Omental fat pad (tissue), 4 donors: ENCODE data around the gene EFS. TPM values are rescaled to one million over a fixed set of nuclear protein-coding genes. Genes with fewer than 3 reads are reported as not detected.

Experiments used
- ATAC-seq: fragments of 150-250 bp; one replicate; pipeline ENCODE4 v1.9.1; 2016; ENCODE audit warnings: mild to moderate bottlenecking, moderate library complexity; ENCODE audit not compliant: low FRiP score
- DNase-seq: peaks from one replicate; pipeline ENCODE4 v3.0.0-alpha.2; 2019; ENCODE audit warnings: low spot score
- total RNA-seq, 4 donors: library from RNA; depleted of rRNA; stranded (reverse); fragments of >200 nt; gene quantifications; one replicate each; pipeline ENCODE4 v1.1.0, GENCODE V29; 2016
- TF ChIP-seq, protein P1 (sequence below), 3 donors: fragments of 450-650 bp; IDR thresholded peaks; one replicate each; pipeline ENCODE4 v1.5.1; 2016 to 2017; ENCODE audit warnings: antibody characterized with exemption in 3 of 3, mild to moderate bottlenecking in 3 of 3, moderate library complexity in 2 of 3

EFS gene
- total RNA-seq, 4 donors from 2014 or later: 3.0 to 15.8 (median 7.1) TPM

DNA sequence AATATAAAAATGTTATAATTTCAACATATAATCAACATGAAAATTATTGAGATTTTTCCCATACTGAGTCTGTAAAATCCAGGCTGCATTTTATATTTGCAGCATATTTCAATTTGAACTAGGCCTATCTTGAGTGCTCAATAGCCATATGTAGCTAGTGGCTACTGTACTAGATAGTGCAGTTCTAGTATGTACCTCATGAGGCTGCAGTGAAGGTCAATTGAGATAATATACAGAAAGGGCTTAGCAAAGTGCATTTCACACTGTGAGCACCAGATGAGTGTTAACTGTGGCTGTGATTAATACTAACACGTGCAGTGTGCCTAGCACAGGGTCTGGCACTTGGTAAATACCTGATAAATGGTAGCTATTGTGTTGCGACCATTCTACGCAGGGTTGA is 6.9 kb downstream of the EFS start:
- ATAC-seq: no peak

DNA sequence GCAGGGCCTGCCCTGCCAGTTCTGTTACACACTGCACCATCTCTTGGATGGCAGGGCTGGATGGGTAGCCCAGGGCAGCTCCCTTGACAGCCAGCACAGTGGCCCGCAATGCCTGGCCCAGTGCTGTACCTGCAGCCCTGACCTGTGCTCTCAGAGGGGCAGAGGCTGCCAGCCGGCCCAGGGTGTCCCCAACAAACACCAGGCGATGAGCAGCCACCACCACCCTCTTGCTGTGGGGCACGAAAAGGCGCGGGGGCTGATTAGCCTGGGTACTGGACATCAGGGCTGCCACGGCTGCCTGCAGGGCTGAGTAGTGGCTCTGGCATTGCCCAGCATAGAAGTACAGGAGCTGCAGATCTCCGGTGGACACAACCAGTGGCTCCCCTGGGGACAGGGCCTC is 7.7 kb downstream of the EFS start:
- DNase-seq (peak; percentile 1), ATAC-seq (no peak)
- TF ChIP-seq, protein P1, sequence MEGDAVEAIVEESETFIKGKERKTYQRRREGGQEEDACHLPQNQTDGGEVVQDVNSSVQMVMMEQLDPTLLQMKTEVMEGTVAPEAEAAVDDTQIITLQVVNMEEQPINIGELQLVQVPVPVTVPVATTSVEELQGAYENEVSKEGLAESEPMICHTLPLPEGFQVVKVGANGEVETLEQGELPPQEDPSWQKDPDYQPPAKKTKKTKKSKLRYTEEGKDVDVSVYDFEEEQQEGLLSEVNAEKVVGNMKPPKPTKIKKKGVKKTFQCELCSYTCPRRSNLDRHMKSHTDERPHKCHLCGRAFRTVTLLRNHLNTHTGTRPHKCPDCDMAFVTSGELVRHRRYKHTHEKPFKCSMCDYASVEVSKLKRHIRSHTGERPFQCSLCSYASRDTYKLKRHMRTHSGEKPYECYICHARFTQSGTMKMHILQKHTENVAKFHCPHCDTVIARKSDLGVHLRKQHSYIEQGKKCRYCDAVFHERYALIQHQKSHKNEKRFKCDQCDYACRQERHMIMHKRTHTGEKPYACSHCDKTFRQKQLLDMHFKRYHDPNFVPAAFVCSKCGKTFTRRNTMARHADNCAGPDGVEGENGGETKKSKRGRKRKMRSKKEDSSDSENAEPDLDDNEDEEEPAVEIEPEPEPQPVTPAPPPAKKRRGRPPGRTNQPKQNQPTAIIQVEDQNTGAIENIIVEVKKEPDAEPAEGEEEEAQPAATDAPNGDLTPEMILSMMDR (IDR thresholded peaks at IDR 0.05): no peak

More for the DNA sequence above, 6.9 kb downstream of the EFS start:
- TF ChIP-seq, protein P1 (IDR thresholded peaks at IDR 0.05): no peak
- no peak for DNase-seq

DNA sequence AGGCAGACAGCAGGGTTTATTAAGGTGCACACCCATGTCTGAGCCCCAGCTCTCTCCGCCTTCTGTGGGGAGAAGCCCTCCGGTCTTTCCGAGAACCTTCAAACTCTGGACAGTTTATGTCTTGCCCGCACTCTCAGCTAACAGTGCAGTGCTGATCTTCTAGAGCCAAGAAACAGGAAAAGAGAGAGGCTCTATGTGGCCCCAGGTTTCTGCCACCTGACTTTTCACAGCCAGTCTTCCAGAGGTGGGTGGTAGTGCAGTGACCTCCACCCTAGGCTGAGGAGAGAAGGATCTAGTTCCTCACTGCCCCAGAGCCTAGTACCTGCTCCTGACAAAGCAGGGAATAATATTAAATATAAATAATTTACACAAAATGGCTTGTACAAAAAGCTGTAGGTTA is 8.3 kb downstream of the EFS start:
- no peak for ATAC-seq
- DNase-seq: no peak
- TF ChIP-seq, protein P1 (IDR thresholded peaks at IDR 0.05): no peak

DNA sequence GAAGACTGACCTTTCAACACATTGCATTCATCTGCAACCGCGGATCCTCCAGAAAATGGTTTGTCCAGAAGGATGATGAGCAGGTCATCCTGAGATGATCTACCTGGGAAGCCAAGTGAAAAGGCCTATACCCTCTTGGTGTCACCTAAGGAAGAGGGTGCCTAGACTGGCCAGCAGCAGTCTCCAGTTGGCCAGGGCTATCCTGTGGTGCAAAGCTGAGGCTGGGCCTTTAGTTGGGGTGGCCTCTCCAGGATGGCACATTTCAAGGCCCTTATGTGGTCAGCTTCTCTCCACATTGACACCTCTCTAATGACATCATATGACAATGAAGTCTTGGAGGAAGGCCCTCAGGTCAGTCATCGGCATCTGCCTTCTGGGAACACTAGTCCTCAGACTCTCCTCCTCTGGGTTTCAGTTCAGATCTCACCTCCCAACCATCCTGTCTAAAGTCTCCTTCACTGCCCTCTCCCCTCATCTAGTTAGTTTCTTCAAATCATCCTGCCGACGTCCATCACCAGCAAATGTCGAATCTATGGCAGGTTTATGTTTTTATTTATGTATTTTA is 9.0 kb downstream of the EFS start:
- ATAC-seq (no peak), DNase-seq (peak; percentile 3)
- TF ChIP-seq, protein P1 (IDR thresholded peaks at IDR 0.05): no peak

DNA sequence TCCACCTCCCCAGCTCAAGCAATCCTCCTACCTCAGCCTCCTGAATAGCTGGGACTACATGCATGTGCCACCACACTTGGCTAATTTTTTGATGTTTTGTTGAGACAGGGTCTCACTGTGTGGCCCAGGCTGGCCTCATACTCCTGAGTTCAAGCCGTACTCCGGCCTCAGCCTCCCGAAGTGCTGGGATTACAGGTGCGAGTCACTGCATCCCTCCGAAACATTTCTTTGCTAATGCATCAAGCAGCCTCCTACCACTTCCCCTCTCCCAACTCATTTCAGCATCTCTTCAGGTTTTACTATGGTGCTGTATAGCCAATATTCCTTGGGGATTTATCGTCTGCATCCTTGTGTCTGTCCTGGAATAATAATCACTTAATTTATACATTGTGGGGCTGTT is 10.0 kb downstream of the EFS start:
- ATAC-seq (no peak), DNase-seq (no peak)
- TF ChIP-seq, protein P1 (IDR thresholded peaks at IDR 0.05): no peak

DNA sequence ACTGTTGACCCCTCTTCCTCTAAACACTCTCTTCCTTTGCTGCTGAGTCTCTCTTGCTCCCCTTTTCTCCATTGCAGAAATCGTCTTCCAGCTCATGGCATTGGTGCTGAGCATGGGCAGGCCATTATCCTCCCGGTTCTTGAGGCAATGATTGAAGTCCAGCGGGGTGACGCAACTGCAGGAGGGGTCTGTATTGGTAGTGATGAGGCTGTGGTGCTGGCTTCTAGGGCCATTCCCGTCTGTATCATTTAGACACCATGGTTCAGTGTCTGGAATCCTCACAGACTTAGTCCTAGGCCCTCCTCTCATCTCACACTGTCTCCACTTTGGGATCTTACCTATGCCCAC is 11.6 kb downstream of the EFS start:
- ATAC-seq: no peak
- no peak for DNase-seq

More for the DNA sequence above, 11.6 kb downstream of the EFS start:
- TF ChIP-seq, protein P1 (IDR thresholded peaks at IDR 0.05): no peak
